DND-41 (cell line): ENCODE results near the gene EDA2R.

Experiments
- CTCF ChIP-seq: IDR thresholded peaks from 2 replicates; pipeline ENCODE4 v1.5.1; 2012; ENCODE audit warnings: borderline replicate concordance, low read length, moderate library complexity, mild to moderate bottlenecking; ENCODE audit not compliant: poor library complexity, severe bottlenecking; ENCODE audit errors: extremely low read depth
- EZH2 ChIP-seq: IDR thresholded peaks from 3 replicates; pipeline ENCODE4 v1.6.1; 2012; ENCODE audit warnings: borderline replicate concordance, low read depth, mild to moderate bottlenecking, moderate library complexity, low read length, inconsistent platforms; ENCODE audit not compliant: severe bottlenecking

GRCh38 chrX:66680451-66680850 lies 41.6 kb upstream of the EDA2R start:
- TF ChIP-seq EZH2 (no peak), CTCF (no peak)
